AG10803 (cell line): ENCODE measurements around the gene TMEM198.

Experiments used
- DNase-seq: peaks from one replicate; pipeline ENCODE4 v3.0.0; 2010; ENCODE audit warnings: low read depth
- H3K4me3 ChIP-seq: 2 replicates; pipeline ENCODE4 v1.5.1; 2011; ENCODE audit warnings: mild to moderate bottlenecking, low read length, control low read depth
- CTCF ChIP-seq: conservative IDR thresholded peaks from 2 replicates; pipeline ENCODE4 v1.5.1; 2011; ENCODE audit warnings: mild to moderate bottlenecking, low read length, control low read depth, inconsistent platforms

Gene TMEM198

GRCh38 chr2:219540784-219541504 lies 2.9 kb upstream of the TMEM198 start:
- TF ChIP-seq CTCF: no peak
- no peak for DNase-seq
- no peak overlapping the region for H3K4me3 ChIP-seq

- TF ChIP-seq CTCF: peak; percentile 69
- peak overlapping the region; percentile 71 for H3K4me3 ChIP-seq
- DNase-seq: peak; percentile 37
These were observed 2.1 kb upstream of the TMEM198 start for GRCh38 chr2:219541611-219542180.

GRCh38 chr2:219542931-219543595 lies 765 bp upstream of the TMEM198 start:
- no peak for TF ChIP-seq CTCF
- H3K4me3 ChIP-seq: peak overlapping the region; percentile 71
- DNase-seq: peak; percentile 25

GRCh38 chr2:219544567-219544966 lies 739 bp downstream of the TMEM198 start:
- no peak for DNase-seq
- peak overlapping the region; percentile 71 for H3K4me3 ChIP-seq
- TF ChIP-seq CTCF: no peak

- no peak overlapping the region for H3K4me3 ChIP-seq
- no peak for TF ChIP-seq CTCF
These were observed 1.6 kb downstream of the TMEM198 start for GRCh38 chr2:219545295-219545942.

GRCh38 chr2:219545943-219546352 lies 2.1 kb downstream of the TMEM198 start:
- DNase-seq: no peak
- TF ChIP-seq CTCF: no peak
- H3K4me3 ChIP-seq: no peak overlapping the region

More at GRCh38 chr2:219545295-219545942, 1.6 kb downstream of the TMEM198 start:
- no peak for DNase-seq
